Measurements from ENCODE around the gene SCYL2.

SCYL2 gene

DNA sequence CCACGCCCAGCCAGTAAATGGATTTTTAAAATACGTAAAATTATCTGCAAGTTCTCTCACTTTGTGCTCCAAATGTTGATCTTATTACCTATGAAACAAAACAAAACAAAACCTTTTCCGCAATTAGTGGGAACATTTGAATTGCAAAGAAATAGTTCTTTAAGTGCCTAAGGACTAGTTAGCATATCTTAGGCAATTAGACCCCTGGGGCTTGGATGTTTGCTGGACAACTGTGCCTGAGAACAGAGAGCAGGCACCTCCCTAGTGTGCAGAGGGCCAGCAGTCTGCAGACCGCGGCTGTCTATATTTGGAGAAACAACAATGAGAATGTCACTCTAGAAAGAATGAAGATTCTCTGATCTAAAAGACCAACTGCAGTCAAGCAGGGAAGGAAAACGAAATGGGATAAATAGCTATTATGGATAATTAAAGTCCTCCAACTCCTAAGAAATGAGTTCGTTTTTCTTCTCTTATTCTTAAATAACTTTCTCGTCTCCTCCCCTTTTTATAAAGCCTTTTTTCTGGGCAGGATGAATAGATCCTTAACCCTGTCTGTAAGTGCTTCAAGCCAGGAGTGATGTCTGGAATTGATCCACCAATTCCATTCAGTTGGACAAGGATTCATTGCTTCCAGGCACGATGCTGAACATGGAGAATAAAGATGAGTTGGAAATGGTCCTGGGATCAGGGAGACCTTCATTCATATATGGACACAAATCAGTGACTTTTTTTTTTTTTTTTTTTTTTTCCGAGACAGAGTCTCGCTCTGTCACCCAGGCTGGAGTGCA, 106.1 kb downstream of the SCYL2 start:
- in situ Hi-C loops (cut with HindIII; ENCODE audit: low sequenced_read_pairs): no loop called here

DNA sequence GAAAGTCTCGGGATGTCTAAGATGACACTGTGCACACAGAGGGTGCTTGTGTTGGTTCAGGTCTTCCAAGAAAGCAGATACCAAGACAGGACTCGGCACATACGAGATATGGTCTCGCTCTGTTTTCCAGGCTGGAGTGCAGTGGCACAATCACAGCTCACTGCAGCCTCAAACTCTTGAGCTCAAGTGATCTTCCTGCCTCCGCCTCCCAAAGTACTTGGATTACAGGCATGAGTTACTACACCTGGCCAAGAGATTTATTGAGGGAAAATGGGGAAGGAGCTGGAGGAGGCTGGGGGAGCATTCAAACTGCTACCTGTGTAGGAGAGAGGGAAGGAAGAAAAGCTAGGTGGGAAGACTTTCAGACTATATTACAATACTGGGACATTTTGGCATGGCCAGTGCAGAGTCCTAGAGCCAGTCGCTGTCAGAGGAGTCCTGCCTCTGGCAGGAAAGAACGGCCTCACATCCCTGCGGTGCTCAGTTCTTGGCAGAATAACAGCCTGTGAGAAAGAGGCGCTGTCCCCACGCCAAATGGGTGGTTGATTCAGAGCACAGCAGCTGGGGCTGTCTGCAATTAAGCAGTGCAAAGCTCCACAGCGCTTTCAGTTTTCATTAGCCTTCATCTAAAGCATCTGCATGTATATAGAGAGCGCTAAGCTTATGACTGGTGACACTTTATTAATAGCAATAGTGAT, 108.2 kb downstream of the SCYL2 start:
- in situ Hi-C loops (cut with HindIII; ENCODE audit: low sequenced_read_pairs): no loop called here

DNA sequence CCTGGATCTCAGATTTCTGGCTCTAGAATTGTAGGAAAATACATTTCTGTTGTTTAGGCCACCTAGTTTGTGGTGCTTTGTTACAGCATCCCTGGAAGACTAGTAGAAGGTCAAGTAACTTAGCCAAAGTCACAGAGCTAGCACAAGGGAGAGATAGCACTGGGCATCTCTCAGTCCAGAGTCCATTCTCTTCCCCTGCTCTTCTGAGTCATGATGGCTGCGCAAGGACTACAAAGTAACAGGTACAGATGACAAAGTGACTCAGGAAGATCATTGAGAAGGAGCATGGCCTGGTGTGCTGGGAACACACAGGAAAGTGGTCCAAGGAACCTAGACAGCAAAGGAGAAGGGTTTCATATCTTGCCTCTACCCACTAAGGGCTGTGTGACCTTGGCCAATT, 109.2 kb downstream of the SCYL2 start:
- in situ Hi-C loops (cut with HindIII; ENCODE audit: low sequenced_read_pairs): no loop called here

DNA sequence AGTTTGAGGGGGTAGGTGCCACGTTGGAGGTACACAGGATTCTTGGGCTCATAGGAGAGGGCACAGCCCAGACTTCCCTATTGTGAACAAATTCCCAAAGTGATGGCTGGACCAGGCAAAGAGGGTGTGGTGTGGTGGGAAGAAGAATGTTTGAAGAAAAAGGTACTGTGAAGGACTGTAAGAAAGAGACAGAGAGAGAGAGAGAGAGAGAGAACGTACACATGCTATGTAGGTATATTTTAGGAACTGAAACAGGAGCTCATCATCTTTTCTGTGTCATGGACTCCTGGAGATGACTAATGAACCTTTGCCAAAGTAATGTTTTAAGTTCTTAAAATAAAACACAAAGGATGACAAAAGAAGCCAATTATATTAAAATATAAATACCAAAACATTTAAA, 114.4 kb downstream of the SCYL2 start:
- in situ Hi-C loops (cut with HindIII; ENCODE audit: low sequenced_read_pairs): no loop called here

DNA sequence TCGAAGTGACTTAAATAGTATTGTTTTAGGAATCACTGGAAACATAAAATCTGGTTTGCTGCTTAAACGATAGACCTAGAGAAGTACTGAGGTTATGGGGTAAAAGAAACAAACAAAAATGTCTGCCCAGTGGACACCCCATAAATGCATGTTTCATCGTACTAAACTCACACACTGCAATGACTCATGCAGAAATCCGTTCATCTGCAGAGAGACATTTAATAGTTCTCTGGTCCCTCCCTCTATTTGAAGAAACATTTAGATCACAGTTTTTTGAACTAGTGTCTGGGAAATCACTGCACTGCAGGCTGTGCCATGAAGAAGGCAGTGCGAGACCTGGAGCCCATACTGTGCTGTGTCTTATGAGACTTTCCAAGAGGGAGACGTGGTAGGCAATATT, 115.4 kb downstream of the SCYL2 start:
- in situ Hi-C loops (cut with HindIII; ENCODE audit: low sequenced_read_pairs): no loop called here

DNA sequence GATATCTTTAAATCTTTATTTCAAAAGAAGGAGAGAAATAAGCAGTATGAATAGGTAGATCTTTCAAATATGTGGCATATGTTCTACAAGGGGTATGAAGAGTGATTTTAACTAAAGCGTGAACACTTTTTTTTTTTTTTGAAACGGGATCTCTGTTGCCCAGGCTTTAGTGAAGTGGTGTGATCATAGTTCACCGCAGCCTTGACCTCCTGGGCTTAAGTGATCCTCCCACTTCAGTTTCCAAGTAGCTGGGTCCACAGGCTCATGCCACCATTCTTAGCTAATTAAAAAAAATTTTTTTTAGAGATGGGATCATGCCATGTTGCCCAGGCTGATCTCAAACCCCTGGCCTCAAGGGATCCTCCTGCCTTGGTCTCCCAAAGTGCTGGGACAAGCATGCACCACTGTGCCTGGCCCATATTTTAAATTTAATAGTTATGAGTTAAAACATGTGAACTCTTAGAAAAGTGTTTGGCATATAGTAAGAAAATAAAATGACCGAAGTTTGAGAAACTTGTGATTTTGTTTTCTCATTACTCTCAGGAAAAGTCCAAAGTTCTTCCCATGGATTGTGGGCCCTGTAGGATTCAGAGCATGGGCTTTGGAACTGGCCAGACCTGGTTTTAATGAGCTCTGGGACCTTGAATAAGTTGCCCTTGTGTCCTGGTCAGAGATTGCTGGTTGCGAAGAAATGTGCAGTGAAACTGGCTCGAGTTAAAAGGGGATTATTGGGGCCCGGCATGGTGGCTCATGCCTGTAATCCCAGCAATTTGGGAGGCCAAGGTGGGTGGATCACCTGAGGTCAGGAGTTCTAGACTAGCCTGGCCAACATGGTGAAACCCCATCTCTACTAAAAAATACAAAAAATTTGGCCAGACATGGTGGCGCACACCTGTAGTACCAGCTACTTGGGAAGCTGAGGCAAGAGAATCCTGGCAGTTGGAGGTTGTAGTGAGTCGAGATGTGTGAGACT, 116.9 kb downstream of the SCYL2 start:
- in situ Hi-C loops (cut with HindIII; ENCODE audit: low sequenced_read_pairs): no loop called here

DNA sequence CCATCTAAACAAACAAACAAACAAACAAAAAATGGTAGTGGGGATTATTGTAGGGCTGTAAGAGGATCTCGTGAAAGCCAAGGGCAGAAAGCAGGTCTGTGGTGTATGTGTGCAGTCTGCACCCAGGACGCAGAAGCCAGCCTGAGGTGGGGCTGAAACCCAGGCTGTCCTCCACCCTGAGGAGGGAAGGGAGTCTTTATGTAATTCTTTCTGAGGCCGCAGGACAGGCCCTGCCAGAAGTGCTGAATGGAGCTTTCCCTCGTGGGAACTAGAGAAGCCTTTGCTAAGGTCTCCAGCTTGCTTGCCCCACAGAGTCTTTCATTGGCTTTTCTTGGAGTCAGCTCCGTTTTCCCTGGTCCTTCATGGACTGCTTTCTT, 117.6 kb downstream of the SCYL2 start:
- in situ Hi-C loops (cut with HindIII; ENCODE audit: low sequenced_read_pairs): no loop called here

DNA sequence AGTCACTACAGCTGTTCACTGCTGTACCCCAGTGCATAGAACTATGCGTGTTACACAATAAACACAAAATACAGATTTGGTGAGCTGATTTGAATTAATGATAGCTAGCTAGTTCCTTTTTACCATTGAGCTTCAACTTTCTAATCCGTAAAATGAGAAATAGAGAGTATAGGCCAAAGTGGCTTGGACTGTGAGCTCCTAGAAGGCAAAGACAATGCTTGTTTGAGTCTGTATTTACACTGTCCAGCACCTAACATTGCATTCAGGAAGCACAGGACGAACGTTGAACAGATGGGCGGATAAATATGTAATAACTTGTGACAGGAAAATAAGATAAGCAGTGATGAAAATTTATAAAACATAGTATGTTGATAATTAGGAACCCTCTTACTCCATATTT, 121.4 kb downstream of the SCYL2 start:
- in situ Hi-C loops (cut with HindIII; ENCODE audit: low sequenced_read_pairs): no loop called here
